Measurements from ENCODE around the gene KRTAP10-7.

DNA sequence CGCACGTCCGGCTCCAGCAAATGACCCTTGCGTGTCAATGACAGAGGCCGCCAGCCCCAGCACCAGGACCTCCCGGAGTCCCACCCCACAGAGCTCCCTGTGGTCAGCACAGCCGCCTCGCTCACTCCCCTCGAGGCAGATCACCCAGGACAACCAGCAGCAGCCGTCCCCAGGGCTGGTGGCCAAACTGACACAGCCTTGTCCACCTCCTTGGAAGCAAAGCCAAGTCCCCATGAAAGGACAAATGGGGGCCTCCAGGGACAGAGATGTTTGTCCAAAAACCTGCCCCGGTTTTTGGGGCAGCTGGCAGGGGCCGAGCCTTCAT is 38.9 kb downstream of the KRTAP10-7 start:
- TF ChIP-seq, protein P1, sequence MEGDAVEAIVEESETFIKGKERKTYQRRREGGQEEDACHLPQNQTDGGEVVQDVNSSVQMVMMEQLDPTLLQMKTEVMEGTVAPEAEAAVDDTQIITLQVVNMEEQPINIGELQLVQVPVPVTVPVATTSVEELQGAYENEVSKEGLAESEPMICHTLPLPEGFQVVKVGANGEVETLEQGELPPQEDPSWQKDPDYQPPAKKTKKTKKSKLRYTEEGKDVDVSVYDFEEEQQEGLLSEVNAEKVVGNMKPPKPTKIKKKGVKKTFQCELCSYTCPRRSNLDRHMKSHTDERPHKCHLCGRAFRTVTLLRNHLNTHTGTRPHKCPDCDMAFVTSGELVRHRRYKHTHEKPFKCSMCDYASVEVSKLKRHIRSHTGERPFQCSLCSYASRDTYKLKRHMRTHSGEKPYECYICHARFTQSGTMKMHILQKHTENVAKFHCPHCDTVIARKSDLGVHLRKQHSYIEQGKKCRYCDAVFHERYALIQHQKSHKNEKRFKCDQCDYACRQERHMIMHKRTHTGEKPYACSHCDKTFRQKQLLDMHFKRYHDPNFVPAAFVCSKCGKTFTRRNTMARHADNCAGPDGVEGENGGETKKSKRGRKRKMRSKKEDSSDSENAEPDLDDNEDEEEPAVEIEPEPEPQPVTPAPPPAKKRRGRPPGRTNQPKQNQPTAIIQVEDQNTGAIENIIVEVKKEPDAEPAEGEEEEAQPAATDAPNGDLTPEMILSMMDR (IDR thresholded peaks at IDR 0.05), result no peak
- no peak for TF ChIP-seq ZFX (IDR thresholded peaks at IDR 0.05; ENCODE audit: borderline replicate concordance)

Measured in 22Rv1 (cell line).